HCT116 (cell line): Measurements from ENCODE around the gene CRAT. TPM values are rescaled to one million over a fixed set of nuclear protein-coding genes. Genes with fewer than 3 reads are reported as not detected.

Experiments
- ATAC-seq: fragments of 200-7000 bp; cut with Tn5 transposase; 2 replicates; pipeline ENCODE4 v1.9.1; 2020; ENCODE audit warnings: mild to moderate bottlenecking, moderate library complexity
- BruUV-seq: library from RNA; stranded (reverse); fragments of 400-500 nt; replicated peaks from 2 replicates; lab custom pipeline; 2021; lab: Mats Ljungman, UMichigan
- CTCF ChIA-PET: fragments of 300-600 bp; sonication (Branson Sonifier 250); formaldehyde crosslinking; loops from one replicate; lab custom pipeline; 2021; ENCODE audit warnings: antibody characterized with exemption; lab: Charles Lee
- POLR2A ChIA-PET: fragments of 300-600, 350-600 bp; sonication (Branson Sonifier 250); formaldehyde crosslinking; loops from one replicate; lab custom pipeline; 2021; ENCODE audit warnings: antibody characterized with exemption; lab: Charles Lee
- RAD21 ChIA-PET, 2 experiments: fragments of 300-600 bp; sonication (Branson Sonifier 250); formaldehyde crosslinking; loops; one replicate each; lab custom pipeline; 2023; ENCODE audit warnings: low total read pairs in 2 of 2; ENCODE audit not compliant: uncharacterized antibody in 2 of 2, unreplicated experiment in 2 of 2, low non-redundant PET in 1 of 2; lab: Charles Lee
- DNase-seq: peaks from one replicate; pipeline ENCODE4 v3.0.0-alpha.2; 2010; ENCODE audit warnings: low read depth, low spot score
- H2AFZ ChIP-seq: fragments of 200-600 bp; shearing (Covaris generic), sonication (generic); 2 replicates; pipeline ENCODE4 v1.6.1; 2017; ENCODE audit warnings: low read depth, mixed run types, mixed read lengths, antibody characterized with exemption, low read length; ENCODE audit not compliant: poor library complexity, severe bottlenecking
- H3K27ac ChIP-seq: 2 replicates; pipeline ENCODE4 v1.5.1; 2012; ENCODE audit warnings: low read depth, low read length
- H3K27me3 ChIP-seq: fragments of 200-600 bp; sonication (generic); 2 replicates; pipeline ENCODE4 v1.6.1; 2016; ENCODE audit warnings: mixed run types, low read length, mixed read lengths; ENCODE audit not compliant: insufficient read depth
- H3K36me3 ChIP-seq, 2 experiments: fragments of 200-500 bp in 1 of 2; fragments of 200-600 bp in 1 of 2; sonication (Bioruptor generic) in 1 of 2; sonication (generic) in 1 of 2; 2 replicates each; pipeline versions ENCODE4 v1.5.1 to v1.6.1; 2014 to 2016; ENCODE audit warnings: low read length in 2 of 2, inconsistent platforms in 1 of 2, mixed read lengths in 1 of 2, mixed run types in 1 of 2; ENCODE audit not compliant: insufficient read depth in 2 of 2, control insufficient read depth in 1 of 2
- H3K4me1 ChIP-seq, 2 experiments: fragments of 200-600 bp in 1 of 2; sonication (generic) in 1 of 2; 2 replicates each; pipeline versions ENCODE4 v1.5.1 to v1.6.1; 2012 to 2017; ENCODE audit warnings: low read length in 2 of 2, inconsistent platforms in 1 of 2, mild to moderate bottlenecking in 1 of 2, mixed read lengths in 1 of 2, mixed run types in 1 of 2, moderate library complexity in 1 of 2; ENCODE audit not compliant: insufficient read depth in 2 of 2, control insufficient read depth in 1 of 2
- H3K4me2 ChIP-seq: fragments of 200-600 bp; sonication (generic); 2 replicates; pipeline ENCODE4 v1.6.1; 2017; ENCODE audit warnings: mixed run types, low read length, mixed read lengths
- H3K4me3 ChIP-seq, 2 experiments: fragments of 200-600 bp in 1 of 2; sonication (generic) in 1 of 2; replicated peaks in 1 of 2; 2 replicates each; pipeline ENCODE4 v1.5.1; 2011 to 2016; ENCODE audit warnings: low read length in 2 of 2, control low read depth in 1 of 2, low read depth in 1 of 2, mild to moderate bottlenecking in 1 of 2, mixed read lengths in 1 of 2, mixed run types in 1 of 2
- H3K79me2 ChIP-seq: fragments of 200-600 bp; sonication (generic); 2 replicates; pipeline ENCODE4 v1.6.1; 2017; ENCODE audit warnings: mild to moderate bottlenecking, mixed run types, low read length, moderate library complexity, mixed read lengths; ENCODE audit not compliant: insufficient read depth
- H3K9ac ChIP-seq: fragments of 200-600 bp; sonication (generic); 2 replicates; pipeline ENCODE4 v1.6.1; 2016; ENCODE audit warnings: low read length, mixed read lengths
- H3K9me2 ChIP-seq: fragments of 200-600 bp; sonication (generic), shearing (Covaris generic); 2 replicates; pipeline ENCODE4 v1.6.1; 2017; ENCODE audit warnings: mixed run types, mild to moderate bottlenecking, moderate library complexity; ENCODE audit not compliant: insufficient read depth
- H3K9me3 ChIP-seq, 2 experiments: fragments of 200-500 bp in 1 of 2; fragments of 200-600 bp in 1 of 2; sonication (Bioruptor generic) in 1 of 2; sonication (generic) in 1 of 2; 2 replicates each; pipeline ENCODE4 v1.6.1; 2014 to 2017; ENCODE audit warnings: low read length in 2 of 2, mixed read lengths in 2 of 2, inconsistent platforms in 1 of 2, low read depth in 1 of 2, mild to moderate bottlenecking in 1 of 2, mixed run types in 1 of 2, moderate library complexity in 1 of 2; ENCODE audit not compliant: control insufficient read depth in 1 of 2, insufficient read depth in 1 of 2
- H4K20me1 ChIP-seq: fragments of 200-600 bp; sonication (generic), shearing (Covaris generic); 2 replicates; pipeline ENCODE4 v1.6.1; 2017; ENCODE audit warnings: mixed run types, mild to moderate bottlenecking, moderate library complexity; ENCODE audit not compliant: insufficient read depth
- CEBPB ChIP-seq: IDR thresholded peaks from 2 replicates; pipeline ENCODE4 v1.6.1; 2012; ENCODE audit warnings: low read depth
- JUND ChIP-seq: IDR thresholded peaks from 2 replicates; pipeline ENCODE4 v1.6.1; 2012
- POLR2A ChIP-seq: IDR thresholded peaks from 2 replicates; pipeline ENCODE4 v1.7.0; 2011; ENCODE audit warnings: borderline replicate concordance; ENCODE audit not compliant: insufficient read depth, insufficient read length; ENCODE audit errors: extremely low read depth
- POLR2AphosphoS5 ChIP-seq: IDR thresholded peaks from 2 replicates; pipeline ENCODE4 v1.6.1; 2011; ENCODE audit warnings: mild to moderate bottlenecking, low read depth, low read length, moderate library complexity
- RAD21 ChIP-seq: IDR thresholded peaks from 2 replicates; pipeline ENCODE4 v1.6.1; 2012; ENCODE audit warnings: low read depth, mild to moderate bottlenecking
- ZFX ChIP-seq: fragments of 450-650 bp; IDR thresholded peaks from 2 replicates; pipeline ENCODE4 v1.6.1; 2017
- intact Hi-C: fragments of 100-400 bp; cut with micrococcal nuclease; formaldehyde crosslinking; loops from 2 replicates; pipeline ENCODE4 v1.10.0; 2022
- total RNA-seq: library from RNA; stranded (reverse); gene quantifications from one replicate; pipeline ENCODE4 v1.2.1, GENCODE V29; 2021; ENCODE audit not compliant: unreplicated experiment
- TF ChIP-seq, protein P1 (sequence below): IDR thresholded peaks from 2 replicates; pipeline ENCODE4 v1.6.1; 2012

CRAT gene
- total RNA-seq, 1 experiment from 2014 or later, result 29.0 TPM

DNA sequence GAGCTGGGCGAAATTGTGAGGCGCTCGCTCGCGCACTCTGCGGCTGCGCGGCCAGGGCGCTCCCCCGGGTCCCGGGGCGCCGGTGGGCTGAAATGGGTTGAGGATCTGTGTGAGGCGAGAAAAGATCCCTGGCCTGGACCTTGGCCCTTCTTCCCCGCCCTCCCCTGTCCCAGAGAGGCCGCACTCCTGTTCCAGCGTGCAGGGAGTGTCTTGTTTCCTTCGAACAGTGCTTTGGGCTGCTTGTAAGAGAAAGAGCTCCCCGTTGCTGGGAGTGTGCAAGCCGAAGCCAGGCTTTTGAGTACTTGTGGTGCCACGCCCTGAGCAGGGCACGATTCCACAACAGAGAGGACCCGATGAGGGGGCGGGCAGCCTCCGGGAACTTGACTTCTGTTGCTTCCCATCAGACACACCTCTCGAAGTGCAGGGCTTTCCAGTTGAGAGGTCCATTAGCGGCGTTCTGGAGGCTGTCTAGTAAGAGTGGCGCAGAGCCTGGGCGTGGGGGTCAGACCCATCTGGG, 29.1 kb downstream of the CRAT start:
- Histone ChIP-seq H4K20me1 (no peaks in the 10 kb centered on the region), H3K36me3 (peaks cover 2 to 10% of the 10 kb centered on the region in 2 experiments; a peak in 1 of 4 replicates), H3K4me2 (peak overlapping the region; percentile 94), H2AFZ (no peak overlapping the region), H3K4me3 (peak overlapping the region; percentile 93 to 95), H3K79me2 (peaks cover 31% of the 10 kb centered on the region), H3K9me3 (no peaks in the 10 kb centered on the region), H3K27ac (peak overlapping the region; percentile 69), H3K9ac (peak overlapping the region; percentile 87), H3K27me3 (no peaks in the 10 kb centered on the region), H3K4me1 (peaks cover 11 to 17% of the 10 kb centered on the region in 2 experiments), H3K9me2 (no peaks in the 10 kb centered on the region)
- ChIA-PET RAD21 (no interaction called here), POLR2A (interaction anchor here (0.9 to 1.8 kb wide), 4 partner anchors 29 to 97 kb away, joined by 4 to 5 read pairs (median 4); partner anchors contain the start of genes CRAT, IER5L, MIGA2 and PTPA), CTCF (interaction anchor here (1.1 to 2.3 kb wide), 4 partner anchors 50 to 543 kb away, joined by 3 to 11 read pairs (median 6); partner anchors contain the start of gene SH3GLB2)
- ATAC-seq, result peak; percentile 0; the same call in 1 of the 2 replicates
- TF ChIP-seq, protein P1, sequence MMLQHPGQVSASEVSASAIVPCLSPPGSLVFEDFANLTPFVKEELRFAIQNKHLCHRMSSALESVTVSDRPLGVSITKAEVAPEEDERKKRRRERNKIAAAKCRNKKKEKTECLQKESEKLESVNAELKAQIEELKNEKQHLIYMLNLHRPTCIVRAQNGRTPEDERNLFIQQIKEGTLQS, result no peak
- TF ChIP-seq ZFX (no peak), RAD21 (no peak), CEBPB (no peak), POLR2A (peak; percentile 2), POLR2AphosphoS5 (peak; percentile 53; the same call in 1 of the 2 replicates), JUND (no peak)
- DNase-seq, result no peak
- no TSS peak for BruUV-seq
- intact Hi-C loops, result loop anchor here (2.0 kb wide), 1 partner anchor 53 kb away; the partner anchor contains the start of gene SH3GLB2
